HG03469 (cell line): ENCODE data around the gene PFN1.
A peak's percentile ranks its signal among the peaks of the same experiment; 100 is the strongest.

Experiments used
- ATAC-seq: cut with Tn5 transposase; IDR thresholded peaks from one replicate; pipeline ENCODE4 v1.9.1; 2021; ENCODE audit warnings: mild to moderate bottlenecking, moderate library complexity, moderate number of reproducible peaks; ENCODE audit not compliant: unreplicated experiment

The PFN1 gene

GRCh38 chr17:4948166-4948930 is at the start of gene PFN1:
TSS of gene PFN1 (minus strand) at chr17:4948530. CDS start at chr17:4948394, 136 bp downstream.
- no peak for ATAC-seq

GRCh38 chr17:4997302-4998026 is 49.1 kb upstream of the PFN1 start, which contains the start of the genes INCA1 and KIF1C:
TSS of gene INCA1 (minus strand) at chr17:4997522. CDS start at chr17:4994437, 3,085 bp downstream.
TSS of gene KIF1C (plus strand) at chr17:4997950. CDS start at chr17:5000247, 2,297 bp downstream.
- ATAC-seq = peak; percentile 69

GRCh38 chr17:4994081-4994595 is 45.8 kb upstream of the PFN1 start:
- no peak for ATAC-seq

DNA sequence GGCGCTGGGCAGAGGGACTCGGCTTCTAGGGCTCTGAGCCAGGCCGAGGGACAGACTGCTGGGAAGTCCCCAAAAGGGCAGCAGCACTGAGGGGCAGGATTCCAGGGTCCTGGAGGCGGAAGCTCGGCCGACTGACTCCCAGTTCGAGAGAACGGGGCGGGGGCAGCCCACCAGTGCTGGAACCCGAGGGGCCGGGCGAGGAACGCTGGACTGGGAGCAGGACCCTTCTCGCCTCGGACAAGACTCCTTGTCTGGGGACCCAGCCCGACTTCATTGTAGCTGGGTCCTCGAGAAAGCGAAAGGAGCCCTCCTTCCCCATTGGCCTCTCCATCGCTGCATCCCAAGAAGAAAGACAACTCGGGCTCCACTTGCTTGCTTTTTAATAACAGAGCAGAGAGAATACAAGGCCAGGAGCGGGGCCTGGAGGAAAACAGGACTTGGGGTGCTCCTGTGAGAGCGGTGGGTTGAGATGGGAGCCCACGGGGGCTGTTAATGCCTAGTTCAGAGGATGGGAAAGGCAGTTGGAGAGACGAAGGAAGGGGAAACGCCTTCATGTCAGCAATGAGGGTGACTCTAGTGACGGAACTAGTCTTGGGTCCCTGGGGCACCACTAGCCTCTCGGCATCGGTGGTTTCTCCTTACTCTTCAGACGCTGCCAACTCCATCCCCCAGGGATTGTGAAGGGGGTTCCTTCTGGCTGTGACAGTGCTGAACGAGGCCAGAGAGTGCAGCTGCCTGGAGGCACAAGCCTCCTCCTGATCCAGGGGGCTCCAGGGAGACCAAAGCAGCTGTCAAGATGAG is 39.6 kb upstream of the PFN1 start:
- no peak for ATAC-seq

DNA sequence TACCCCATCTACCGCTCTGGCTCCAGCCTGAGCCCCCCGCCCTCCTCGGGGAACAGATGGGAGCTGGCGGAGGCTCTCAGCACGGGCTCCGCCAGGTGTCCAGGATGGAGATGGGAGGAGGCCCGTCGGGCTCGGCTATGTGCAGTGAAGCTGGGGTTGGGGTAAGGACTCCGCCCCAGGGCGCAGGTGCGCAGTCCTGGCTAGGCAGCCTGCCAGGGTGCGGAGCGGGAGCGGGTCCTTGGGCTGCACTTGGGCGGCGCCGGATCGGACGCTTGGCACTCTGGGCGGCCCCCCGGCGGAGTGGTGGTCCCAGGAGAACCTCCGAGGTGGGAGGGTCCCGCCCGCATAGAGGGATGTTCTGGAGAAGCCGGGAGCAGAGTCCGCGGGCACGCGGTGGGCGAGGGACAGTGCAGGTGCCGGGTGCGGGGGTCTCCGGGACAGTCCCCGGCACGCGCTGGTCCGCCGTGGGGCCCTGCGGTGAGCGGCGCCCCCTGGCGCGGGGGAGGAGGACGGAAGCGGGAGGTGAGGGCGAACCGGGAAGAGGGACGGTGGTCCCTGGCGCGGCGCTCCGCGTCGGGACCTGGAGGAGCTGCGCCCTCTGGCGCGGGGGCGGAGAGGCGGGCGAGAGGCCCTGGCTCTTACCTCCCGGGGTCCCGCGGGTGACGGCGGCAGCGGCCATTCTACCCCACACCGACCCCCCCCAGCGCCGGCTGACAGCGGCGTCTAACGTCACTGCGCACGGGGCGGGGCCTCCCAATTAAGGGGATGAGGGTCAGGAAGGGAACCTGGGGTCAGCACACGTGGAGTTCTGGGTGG is 38.8 kb upstream of the PFN1 start, which contains the start of gene CAMTA2:
TSS of gene CAMTA2 (minus strand) at position 725 of the 816 bp plus-strand sequence. CDS start 1,453 bp downstream, outside the sequence.
- no peak for ATAC-seq

DNA sequence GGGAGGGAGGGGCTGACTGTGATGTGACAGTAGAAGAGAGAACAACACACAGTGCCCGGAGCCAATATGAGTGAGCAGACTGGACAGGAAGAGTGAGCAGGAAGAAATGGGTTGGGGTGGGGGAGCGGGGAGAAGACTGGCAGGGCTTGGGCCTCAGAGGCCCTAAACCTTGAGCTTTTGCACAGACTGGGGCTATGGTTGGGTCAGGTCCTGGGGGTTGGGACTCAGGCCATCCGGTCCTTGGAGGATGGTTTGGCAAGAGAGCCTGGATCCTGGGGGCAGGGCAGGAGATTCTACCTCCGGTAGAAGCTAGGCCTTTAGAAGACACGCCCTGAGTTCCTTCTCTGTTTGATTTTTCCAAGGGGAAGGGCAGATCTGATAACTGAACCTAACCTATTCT is 38.1 kb upstream of the PFN1 start:
- no peak for ATAC-seq

GRCh38 chr17:4982305-4982704 is 34.0 kb upstream of the PFN1 start:
- ATAC-seq = no peak

DNA sequence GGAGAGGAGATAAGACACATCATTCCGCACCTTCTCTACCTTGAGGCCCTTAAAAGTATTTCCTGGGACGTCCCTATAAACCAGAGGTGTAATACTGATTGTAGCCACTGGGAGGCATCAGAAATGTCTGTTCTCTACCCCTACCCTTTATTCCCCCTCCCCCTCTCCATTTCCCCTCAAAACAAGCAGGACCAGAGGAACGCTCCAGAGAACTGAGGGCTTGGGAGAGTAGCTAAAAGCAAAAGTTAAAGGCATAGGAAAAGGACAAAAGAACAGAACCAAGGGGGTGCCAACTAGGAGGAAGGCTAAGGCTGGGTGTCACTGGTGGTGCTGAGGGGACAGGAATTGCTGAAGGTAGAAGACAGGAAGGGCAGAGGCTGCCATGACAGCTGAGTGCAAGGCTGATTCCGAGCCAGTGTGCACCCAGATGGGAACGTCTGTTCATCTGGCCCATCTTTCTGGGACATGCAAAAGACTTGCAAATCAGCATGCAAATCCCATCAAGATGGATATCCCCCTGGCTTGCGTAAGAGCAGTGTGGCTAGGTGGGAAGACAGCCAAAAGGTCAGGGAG is 32.4 kb upstream of the PFN1 start:
- ATAC-seq = no peak

- ATAC-seq = no peak
These were observed 30.4 kb upstream of the PFN1 start for GRCh38 chr17:4978726-4979125.

GRCh38 chr17:4974115-4974670 is 25.9 kb upstream of the PFN1 start:
- no peak for ATAC-seq

DNA sequence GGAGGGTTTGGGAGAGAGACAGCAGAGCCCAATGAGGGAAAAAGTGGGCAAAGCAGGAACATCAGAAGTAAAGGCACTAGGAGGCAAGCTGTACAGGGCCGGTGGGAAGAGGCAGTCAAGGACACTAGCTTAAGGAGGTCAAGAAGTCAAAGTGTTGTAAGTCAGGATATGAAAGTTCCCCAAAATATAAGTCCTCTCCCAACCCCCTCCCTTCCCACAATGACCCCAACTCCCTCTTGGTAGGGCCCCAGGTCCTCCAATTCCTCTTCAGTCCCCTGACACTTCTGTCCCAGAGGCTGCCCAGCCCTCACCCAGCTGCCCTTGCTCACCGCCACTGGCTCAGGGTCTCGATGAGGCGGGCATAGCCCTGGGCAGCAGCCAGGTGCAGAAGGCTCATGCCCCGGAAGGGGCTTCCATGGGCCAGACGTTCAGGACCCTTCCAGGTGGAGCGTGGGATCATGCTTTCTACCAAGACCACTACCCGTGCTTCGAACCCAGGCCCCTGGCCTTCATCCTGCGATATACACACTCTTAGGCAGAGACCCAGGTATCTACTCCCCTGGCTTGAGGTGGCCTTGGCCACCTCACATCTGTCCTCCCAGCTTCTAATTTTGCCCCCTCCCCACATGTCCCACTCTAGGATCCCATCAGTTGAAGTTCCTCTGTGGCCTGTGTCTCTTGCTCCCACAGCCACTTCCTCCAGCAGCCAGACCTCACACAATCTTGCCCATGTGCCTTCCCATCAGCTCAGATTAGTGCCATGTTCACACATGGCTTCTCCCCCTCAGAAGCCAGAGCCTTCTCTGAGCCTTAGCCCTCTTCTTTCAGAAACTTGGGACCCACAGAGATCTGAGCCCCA is 25.2 kb upstream of the PFN1 start:
- ATAC-seq = no peak

DNA sequence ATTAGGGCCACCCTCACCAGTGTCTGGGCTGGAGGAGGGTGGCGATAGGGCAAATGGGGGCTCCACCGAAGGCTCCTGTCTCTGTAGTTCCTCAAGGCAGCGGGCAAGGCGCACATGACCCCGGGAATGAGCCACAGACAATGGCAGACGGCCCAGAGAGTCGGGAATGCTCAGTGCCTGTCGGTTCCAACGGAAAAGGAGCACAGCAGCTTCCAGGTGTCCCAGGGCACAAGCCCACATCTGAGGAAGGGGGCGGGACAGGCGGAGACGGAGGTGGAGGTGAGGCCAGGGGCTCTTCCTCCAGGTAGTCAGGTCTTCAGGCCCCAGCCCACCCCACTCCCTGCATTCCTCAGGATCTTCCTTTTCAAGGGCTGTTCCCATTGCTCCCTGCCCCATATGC is 24.4 kb upstream of the PFN1 start:
- ATAC-seq = no peak

- no peak for ATAC-seq
These were observed 24.0 kb upstream of the PFN1 start for GRCh38 chr17:4972322-4972721.

GRCh38 chr17:4971826-4972225 is 23.5 kb upstream of the PFN1 start:
- no peak for ATAC-seq

DNA sequence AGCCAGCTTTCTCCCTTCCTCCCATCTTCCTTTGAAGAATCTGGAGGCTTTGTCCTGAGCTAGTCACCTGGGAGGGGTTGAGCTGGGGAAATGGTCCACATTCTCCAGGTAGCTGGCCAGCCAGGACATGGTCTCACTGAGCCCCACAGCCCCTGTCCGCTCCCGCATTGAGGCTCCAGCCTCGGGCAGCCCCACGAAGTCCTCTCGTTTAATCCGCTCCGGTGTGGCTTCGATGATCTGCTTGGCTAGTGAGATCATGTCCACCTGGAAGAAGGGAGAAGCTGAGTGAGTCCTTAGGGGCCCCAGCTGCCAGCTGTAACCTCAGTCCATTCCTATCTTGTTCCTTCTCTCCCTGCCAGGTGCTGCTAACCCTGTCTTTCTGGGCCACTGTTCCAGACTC is 21.9 kb upstream of the PFN1 start:
- no peak for ATAC-seq

- ATAC-seq = no peak
These were observed 21.3 kb upstream of the PFN1 start for GRCh38 chr17:4969551-4970173.

DNA sequence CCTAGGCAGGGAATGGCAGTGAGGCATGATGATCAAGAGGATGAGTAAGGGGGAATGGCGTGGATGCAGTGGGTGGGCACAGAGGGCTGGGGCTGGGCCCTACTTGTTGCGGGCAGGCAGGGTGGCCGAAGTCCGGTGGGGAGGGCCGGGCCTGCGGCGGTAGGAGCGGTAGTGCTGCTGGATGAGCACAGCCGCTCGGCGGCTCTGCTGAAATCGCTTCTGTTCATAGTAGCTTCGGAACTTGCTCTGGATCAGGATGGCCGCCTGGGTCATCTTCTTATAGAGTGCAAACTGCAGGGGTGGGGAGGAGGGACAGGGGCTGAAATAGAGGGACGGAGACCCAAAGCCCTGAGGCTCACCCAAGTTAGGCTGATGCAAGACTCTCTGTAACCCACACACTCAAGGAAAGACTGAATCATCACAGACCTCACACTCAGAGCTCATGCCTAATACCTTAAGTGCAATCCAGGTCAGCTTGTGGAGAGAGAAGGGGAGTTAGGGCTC is 20.8 kb upstream of the PFN1 start:
- ATAC-seq = no peak
